DOHH2 (cell line): ENCODE results near the gene BMP8B.

Source experiments
- CTCF ChIP-seq: fragments of 200-600 bp; sonication (generic); IDR thresholded peaks from one replicate; pipeline ENCODE4 v1.5.1; 2014; ENCODE audit warnings: antibody characterized with exemption, mild to moderate bottlenecking, low read depth, low read length; ENCODE audit not compliant: poor library complexity, severe bottlenecking
- EZH2phosphoT487 ChIP-seq: fragments of 200-600 bp; sonication (generic); IDR thresholded peaks from 2 replicates; pipeline ENCODE4 v1.6.1; 2017; ENCODE audit warnings: borderline replicate concordance, mild to moderate bottlenecking, antibody characterized with exemption, low read length, moderate library complexity, mixed read lengths

GRCh38 chr1:39735731-39736130 is 52.9 kb downstream of the BMP8B start:
- TF ChIP-seq CTCF: no peak
- TF ChIP-seq EZH2phosphoT487: no peak
